ACHN (cell line): ENCODE data around the gene RC3H2.
"Not testable (repeated sequence)": the region's sequence is repeated elsewhere in the genome, so short reads cannot be mapped to it uniquely, and the experiment has no call there.

Experiments
- DNase-seq: peaks from one replicate; pipeline ENCODE4 v3.0.0-alpha.2; 2015
- in situ Hi-C: cut with HindIII; loops from 2 replicates; pipeline ENCODE4 v1.10.0; 2017; ENCODE audit warnings: low sequenced_read_pairs, low pct_ligation_motif_present, low pct_unique_long_range_greater_than_20kb

Gene RC3H2

DNA sequence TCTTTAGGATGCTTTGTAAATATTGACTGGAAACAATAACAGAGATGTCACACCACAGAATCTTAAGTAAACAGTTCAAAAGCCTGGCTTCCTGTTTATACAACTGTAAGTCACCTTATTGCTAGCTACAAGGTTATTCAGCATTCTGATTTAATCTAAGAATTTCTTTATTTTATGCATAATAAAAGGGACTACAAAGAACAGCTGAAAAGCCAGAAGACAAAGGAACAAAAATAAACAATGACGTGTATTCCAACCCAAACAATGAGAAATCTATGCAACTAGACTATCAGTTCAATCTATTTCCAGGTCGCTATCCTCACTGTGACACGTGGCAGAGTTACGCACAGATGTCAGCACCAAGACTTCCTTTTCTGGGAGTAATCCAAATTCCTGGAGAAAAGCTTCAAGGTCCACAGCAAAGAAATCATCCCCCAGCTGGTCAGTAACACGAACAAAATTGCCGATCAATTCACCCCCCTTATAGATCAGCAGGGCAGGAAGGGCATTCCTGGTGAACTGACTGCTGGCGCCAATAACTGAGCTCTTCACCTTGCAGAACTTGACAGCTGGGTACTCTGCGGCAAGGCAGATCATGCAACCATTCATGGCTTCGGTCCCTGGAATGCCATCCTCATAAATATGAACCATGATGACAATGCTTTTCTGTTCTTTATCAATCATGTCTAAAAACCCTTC lies 85.2 kb downstream of the RC3H2 start:
- DNase-seq = no peak
- in situ Hi-C loops = no loop called here

GRCh38 chr9:122819326-122819725 lies 85.8 kb downstream of the RC3H2 start:
- DNase-seq = no peak
- in situ Hi-C loops = no loop called here

- no peak for DNase-seq
- in situ Hi-C loops = no loop called here
Observed at GRCh38 chr9:122816163-122816867, 88.8 kb downstream of the RC3H2 start.

GRCh38 chr9:122815544-122815943 lies 89.6 kb downstream of the RC3H2 start:
- in situ Hi-C loops = no loop called here
- no peak for DNase-seq

DNA sequence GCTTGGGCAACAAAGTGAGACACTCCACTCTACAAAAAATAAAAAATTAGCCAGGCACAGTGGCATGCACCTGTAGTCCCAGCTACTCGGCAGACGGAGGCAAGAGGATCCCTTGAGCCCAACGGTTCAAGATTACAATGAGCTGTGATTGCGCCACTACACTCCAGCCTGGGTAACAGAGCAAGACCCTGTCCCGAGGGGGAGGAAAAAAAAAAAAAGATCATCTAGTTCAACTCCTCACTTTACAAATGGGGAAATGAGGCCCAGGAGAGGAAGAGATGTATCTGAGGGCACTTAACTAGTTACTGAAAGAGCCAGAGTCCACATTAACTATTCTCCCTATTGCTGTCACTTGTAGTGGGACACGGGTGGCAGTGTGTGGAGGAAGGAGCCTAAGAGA lies 90.6 kb downstream of the RC3H2 start:
- DNase-seq = no peak
- in situ Hi-C loops = no loop called here

- DNase-seq = no peak
- in situ Hi-C loops = no loop called here
Observed at GRCh38 chr9:122812736-122813135, 92.4 kb downstream of the RC3H2 start.

- DNase-seq = peak; percentile 68
- in situ Hi-C loops = no loop called here
Observed at GRCh38 chr9:122810306-122810946, 94.7 kb downstream of the RC3H2 start.

DNA sequence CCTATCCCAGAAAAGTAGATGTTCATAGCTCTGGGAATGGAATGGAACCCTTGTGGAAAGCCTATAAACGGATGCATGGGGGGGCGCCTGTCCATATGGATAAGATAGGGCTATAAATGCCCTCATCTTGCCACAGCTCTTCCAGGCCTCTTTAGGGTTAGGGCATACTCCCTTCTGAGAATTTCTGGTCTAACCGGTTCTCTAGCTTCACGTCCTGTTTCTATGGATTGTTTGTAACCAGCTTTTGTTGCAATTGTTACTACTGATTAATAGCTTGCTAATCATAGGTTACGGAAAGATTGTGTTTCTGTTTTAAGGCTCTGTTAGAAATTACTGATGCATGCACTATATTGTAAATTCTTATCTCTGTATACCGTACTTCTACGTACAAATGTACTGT lies 95.9 kb downstream of the RC3H2 start:
- DNase-seq, in situ Hi-C loops: not testable (repeated sequence)

DNA sequence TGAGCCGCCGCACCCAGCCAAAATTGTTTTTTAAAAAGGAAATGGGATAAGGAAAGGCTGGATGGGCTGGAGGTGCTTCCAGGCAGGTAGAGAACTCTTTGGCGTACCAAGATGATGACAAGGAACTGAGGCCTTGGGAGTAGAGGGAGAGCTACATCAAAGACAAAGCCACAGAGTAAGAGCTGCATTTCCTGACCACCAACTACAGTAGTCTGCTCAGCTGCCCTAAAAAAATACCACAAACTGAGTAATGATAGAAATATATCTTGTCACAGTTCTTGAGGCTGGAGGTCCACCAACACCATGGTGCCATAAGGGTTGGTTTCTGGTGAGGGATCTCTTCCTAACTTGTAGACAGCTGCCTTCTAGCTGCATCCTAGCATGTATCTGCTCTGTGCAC lies 97.0 kb downstream of the RC3H2 start:
- no peak for DNase-seq
- in situ Hi-C loops = no loop called here

- DNase-seq = no peak
- in situ Hi-C loops = no loop called here
Observed at GRCh38 chr9:122807271-122807900, 97.8 kb downstream of the RC3H2 start.

DNA sequence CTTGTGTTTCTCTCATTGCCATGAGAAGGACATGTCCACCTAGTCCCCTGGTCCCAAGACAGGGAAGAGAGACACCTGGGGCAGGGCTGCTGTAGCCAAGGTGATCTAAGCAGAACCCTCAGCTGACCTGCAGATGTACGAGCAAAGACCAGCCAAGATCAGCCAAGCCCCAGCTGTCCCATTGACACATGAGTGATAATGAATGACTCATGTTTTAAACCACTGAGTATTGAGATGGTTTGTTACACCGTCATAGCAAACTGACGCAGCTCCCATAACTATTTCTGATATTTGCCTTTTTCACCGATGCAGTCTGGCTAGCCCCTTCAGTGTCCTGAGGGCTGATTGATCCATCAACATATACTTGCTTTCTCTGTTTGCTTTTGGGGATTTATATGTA lies 98.5 kb downstream of the RC3H2 start:
- no peak for DNase-seq
- in situ Hi-C loops = no loop called here

- no peak for DNase-seq
- in situ Hi-C loops = no loop called here
Observed at GRCh38 chr9:122800066-122801060, 104.8 kb downstream of the RC3H2 start, which contains the start of gene OR1K1. Gene OR1K1, plus strand, starts transcription at chr9:122800123. Its CDS starts 0 bp downstream, at chr9:122800123.

GRCh38 chr9:122797316-122798063 lies 107.7 kb downstream of the RC3H2 start:
- no peak for DNase-seq
- in situ Hi-C loops = no loop called here
